HEK293T (cell line): ENCODE results near the gene SLC13A3.

ENCODE experiments used
- CTCF ChIA-PET: fragments of 350-600 bp; formaldehyde crosslinking; extraction: SDS; loops from one replicate; lab custom pipeline; 2021; ENCODE audit warnings: antibody characterized with exemption, inconsistent platforms; lab: Yijun Ruan, JAX
- POLR2A ChIA-PET: fragments of 350-600 bp; formaldehyde crosslinking; extraction: SDS; loops from one replicate; lab custom pipeline; 2020; ENCODE audit warnings: antibody characterized with exemption, inconsistent platforms; lab: Yijun Ruan, JAX
- DNase-seq: peaks from one replicate; pipeline ENCODE4 v3.0.0; 2012; ENCODE audit warnings: mixed read lengths; ENCODE audit errors: extremely low spot score
- ARNT ChIP-seq: fragments of 450-650 bp; IDR thresholded peaks from 2 replicates; pipeline ENCODE4 v1.6.1; 2017; ENCODE audit warnings: mild to moderate bottlenecking
- BHLHE40 ChIP-seq: fragments of 450-650 bp; IDR thresholded peaks from 2 replicates; pipeline ENCODE4 v1.6.1; 2016; ENCODE audit warnings: mild to moderate bottlenecking, moderate library complexity, borderline replicate concordance
- CTBP1 ChIP-seq: fragments of 450-650 bp; IDR thresholded peaks from 2 replicates; pipeline ENCODE4 v1.6.1; 2016; ENCODE audit warnings: borderline replicate concordance
- ELF4 ChIP-seq: fragments of 450-650 bp; IDR thresholded peaks from 2 replicates; pipeline ENCODE4 v1.6.1; 2017; ENCODE audit warnings: antibody characterized with exemption
- FOXA1 ChIP-seq: fragments of 450-650 bp; IDR thresholded peaks from 2 replicates; pipeline ENCODE4 v1.6.1; 2016; ENCODE audit warnings: mild to moderate bottlenecking
- FOXK2 ChIP-seq: fragments of 450-650 bp; IDR thresholded peaks from 2 replicates; pipeline ENCODE4 v1.6.1; 2016; ENCODE audit warnings: mild to moderate bottlenecking
- FOXM1 ChIP-seq: fragments of 450-650 bp; IDR thresholded peaks from 2 replicates; pipeline ENCODE4 v1.6.1; 2017; ENCODE audit warnings: mild to moderate bottlenecking, borderline replicate concordance
- HDGF ChIP-seq: fragments of 450-650 bp; IDR thresholded peaks from 2 replicates; pipeline ENCODE4 v1.6.1; 2017; ENCODE audit warnings: antibody characterized with exemption, borderline replicate concordance
- L3MBTL2 ChIP-seq: fragments of 450-650 bp; conservative IDR thresholded peaks from 2 replicates; pipeline ENCODE4 v1.6.1; 2016; ENCODE audit warnings: mild to moderate bottlenecking
- LEF1 ChIP-seq: fragments of 450-650 bp; IDR thresholded peaks from 2 replicates; pipeline ENCODE4 v1.6.1; 2017; ENCODE audit warnings: mild to moderate bottlenecking, borderline replicate concordance
- NFRKB ChIP-seq: fragments of 450-650 bp; IDR thresholded peaks from 2 replicates; pipeline ENCODE4 v1.6.1; 2016; ENCODE audit warnings: mild to moderate bottlenecking, moderate library complexity
- PKNOX1 ChIP-seq: fragments of 450-650 bp; IDR thresholded peaks from 2 replicates; pipeline ENCODE4 v1.6.1; 2016
- SP1 ChIP-seq: fragments of 450-650 bp; IDR thresholded peaks from 2 replicates; pipeline ENCODE4 v1.6.1; 2017
- SUZ12 ChIP-seq: fragments of 450-650 bp; IDR thresholded peaks from 2 replicates; pipeline ENCODE4 v1.6.1; 2016; ENCODE audit warnings: mild to moderate bottlenecking
- TARDBP ChIP-seq: fragments of 450-650 bp; IDR thresholded peaks from 2 replicates; pipeline ENCODE4 v1.6.1; 2016
- ZNF384 ChIP-seq: fragments of 450-650 bp; IDR thresholded peaks from 2 replicates; pipeline ENCODE4 v1.6.1; 2016

The SLC13A3 gene

DNA sequence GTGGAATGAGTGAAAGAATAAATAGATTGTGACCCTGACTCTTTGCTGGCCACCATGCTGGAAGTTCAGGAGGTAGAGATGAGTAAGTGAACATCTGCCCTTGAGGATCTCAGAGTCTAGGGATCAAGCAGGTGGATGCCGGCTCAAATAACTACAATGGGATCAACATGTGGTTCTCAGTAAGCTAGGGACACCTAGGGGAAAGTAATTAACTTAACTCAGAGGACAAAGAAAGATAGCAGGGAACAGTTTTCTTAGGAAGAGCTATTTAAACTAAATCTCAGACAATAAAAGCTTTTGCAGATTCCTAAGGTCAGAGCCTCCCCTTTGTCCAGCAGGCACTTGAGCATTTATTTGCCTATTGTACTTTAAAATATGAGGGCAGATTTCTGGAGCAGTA, 29.1 kb downstream of the SLC13A3 start:
- no peak for DNase-seq
- ChIA-PET CTCF (no interaction called here), POLR2A (no interaction called here)
- TF ChIP-seq NFRKB (no peak), HDGF (no peak), ARNT (no peak), L3MBTL2 (no peak), ELF4 (no peak), LEF1 (no peak), BHLHE40 (no peak), FOXA1 (no peak), SUZ12 (no peak), SP1 (no peak), CTBP1 (no peak), PKNOX1 (no peak), FOXM1 (no peak), TARDBP (no peak)

GRCh38 chr20:46621492-46621891, 29.8 kb downstream of the SLC13A3 start:
- ChIA-PET CTCF (interaction anchor here (0.7 kb wide), 1 partner anchor 38 kb away, joined by 4 read pairs; no protein-coding TSS in a partner anchor), POLR2A (no interaction called here)
- DNase-seq = no peak
- no peak for TF ChIP-seq NFRKB

DNA sequence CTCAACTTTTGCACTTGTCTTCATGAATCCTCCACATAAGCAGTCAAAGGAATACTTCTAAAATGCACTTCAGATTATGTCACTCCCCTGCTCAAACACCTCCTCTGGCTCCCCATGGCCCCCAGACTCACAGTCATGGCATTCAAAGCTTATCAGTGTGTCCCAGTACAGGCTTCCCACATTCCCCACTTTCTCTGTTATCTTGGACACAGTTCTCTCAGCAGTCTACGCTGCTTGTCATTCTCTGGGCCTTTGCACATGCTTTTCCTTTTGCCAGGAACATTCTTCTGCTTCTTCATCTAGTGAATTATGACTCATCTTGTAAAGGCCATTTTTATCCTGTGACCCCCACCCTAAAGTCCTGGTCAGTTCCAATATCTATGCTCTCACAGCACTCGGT, 31.8 kb downstream of the SLC13A3 start:
- TF ChIP-seq ARNT = no peak
- no peak for TF ChIP-seq NFRKB
- TF ChIP-seq HDGF = no peak
- TF ChIP-seq FOXK2 = no peak
- no peak for TF ChIP-seq CTBP1
- TF ChIP-seq SUZ12 = no peak
- no peak for TF ChIP-seq BHLHE40
- TF ChIP-seq SP1 = no peak
- TF ChIP-seq LEF1 = no peak
- no peak for TF ChIP-seq FOXA1
- TF ChIP-seq TARDBP = no peak
- no peak for TF ChIP-seq PKNOX1
- TF ChIP-seq FOXM1 = no peak
- no peak for TF ChIP-seq L3MBTL2
- TF ChIP-seq ZNF384 = no peak
- no peak for TF ChIP-seq ELF4
- no peak for DNase-seq
- ChIA-PET CTCF (no interaction called here), POLR2A (no interaction called here)

DNA sequence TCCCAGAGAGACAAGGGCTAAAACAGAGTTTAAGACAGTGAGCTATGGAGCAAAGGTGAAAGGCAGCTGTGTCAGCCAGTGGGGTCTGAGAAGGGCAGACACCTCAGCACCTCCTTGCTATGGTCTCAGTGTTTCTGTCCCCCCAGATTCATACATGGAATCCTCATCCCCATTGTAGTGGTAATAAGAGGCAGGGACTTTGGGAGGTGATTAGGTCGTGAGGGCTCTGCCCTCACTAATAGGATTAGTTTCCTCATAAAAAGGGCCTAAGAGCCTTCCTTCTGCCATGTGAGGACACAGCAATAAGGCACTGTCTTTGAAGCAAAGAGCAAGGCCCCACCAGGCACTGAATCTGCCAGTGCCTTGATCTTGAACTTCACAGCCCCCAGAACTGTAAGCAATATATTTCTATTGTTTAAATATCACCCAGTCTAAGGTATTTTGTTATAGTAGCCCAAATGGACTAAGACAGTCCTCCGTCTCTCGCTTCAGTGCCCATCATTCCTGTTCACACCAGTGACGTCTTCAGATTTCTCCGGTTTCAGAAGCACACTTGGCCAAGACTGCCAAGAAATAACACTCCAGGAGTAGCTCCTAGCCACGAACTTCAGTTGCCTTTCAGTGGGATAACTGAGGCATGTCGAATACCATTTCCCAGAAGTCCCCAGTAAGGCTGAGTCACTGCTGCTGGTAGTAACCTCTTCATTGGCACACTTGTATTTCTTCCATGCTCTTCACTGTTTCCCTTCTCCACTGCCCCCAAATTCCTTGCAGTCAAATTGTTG, 32.8 kb downstream of the SLC13A3 start:
- TF ChIP-seq FOXM1 (no peak), BHLHE40 (no peak), NFRKB (no peak), HDGF (no peak), ELF4 (no peak), L3MBTL2 (no peak), FOXA1 (no peak), LEF1 (no peak), ARNT (no peak), SP1 (no peak), TARDBP (no peak), SUZ12 (no peak), PKNOX1 (no peak), FOXK2 (no peak), ZNF384 (no peak), CTBP1 (no peak)
- POLR2A ChIA-PET = no interaction called here
- CTCF ChIA-PET = interaction anchor here (0.7 kb wide), 1 partner anchor 11 kb away, joined by 3 read pairs; no protein-coding TSS in a partner anchor
- no peak for DNase-seq

- CTCF ChIA-PET = no interaction called here
- POLR2A ChIA-PET = no interaction called here
- DNase-seq = no peak
- no peak for TF ChIP-seq TARDBP
- TF ChIP-seq FOXA1 = no peak
- TF ChIP-seq PKNOX1 = no peak
- no peak for TF ChIP-seq SP1
- TF ChIP-seq ZNF384 = no peak
- no peak for TF ChIP-seq NFRKB
- TF ChIP-seq ARNT = no peak
- no peak for TF ChIP-seq ELF4
- no peak for TF ChIP-seq FOXK2
- no peak for TF ChIP-seq CTBP1
- TF ChIP-seq HDGF = no peak
- no peak for TF ChIP-seq SUZ12
- TF ChIP-seq FOXM1 = no peak
- no peak for TF ChIP-seq BHLHE40
- TF ChIP-seq LEF1 = no peak
These were observed 36.8 kb downstream of the SLC13A3 start for GRCh38 chr20:46614503-46614902.

DNA sequence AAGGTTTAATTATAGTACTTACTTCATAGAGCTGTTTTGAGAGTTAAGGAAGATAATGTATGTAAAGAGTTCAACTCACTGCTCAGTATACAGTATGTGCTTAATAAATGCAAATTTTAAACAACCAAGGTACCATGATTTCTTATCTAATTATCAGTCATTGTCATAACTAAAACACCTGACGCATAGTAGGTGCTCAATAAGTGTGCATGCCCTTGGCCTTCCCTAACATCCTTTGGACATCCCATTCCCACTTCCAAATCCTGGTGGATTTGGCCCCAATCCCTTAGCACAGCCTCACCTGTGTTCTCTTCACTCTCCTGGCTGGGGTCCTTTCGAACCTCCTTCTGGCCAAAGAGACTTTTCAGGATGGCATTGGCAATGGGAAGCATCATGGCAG, 41.1 kb downstream of the SLC13A3 start:
- CTCF ChIA-PET = interaction anchor here (0.5 kb wide), 1 partner anchor 86 kb away, joined by 3 read pairs; no protein-coding TSS in a partner anchor

More for the DNA sequence above, 41.1 kb downstream of the SLC13A3 start:
- POLR2A ChIA-PET = no interaction called here
- DNase-seq = no peak
- no peak for TF ChIP-seq NFRKB
- TF ChIP-seq PKNOX1 = no peak
- no peak for TF ChIP-seq ARNT
- TF ChIP-seq FOXK2 = no peak
- TF ChIP-seq L3MBTL2 = no peak
- TF ChIP-seq CTBP1 = no peak
- no peak for TF ChIP-seq TARDBP
- no peak for TF ChIP-seq BHLHE40
- no peak for TF ChIP-seq FOXM1
